Measurements from ENCODE around the gene TRNAU1AP. TPM values are rescaled to one million over a fixed set of nuclear protein-coding genes. Genes with fewer than 3 reads are reported as not detected.

The TRNAU1AP gene
- total and polyA plus RNA-seq, 10 of the 15 experiments (the other 5 are each of a cell fraction or from before 2014, with no cell fraction given), result 24.3 to 67.0 (median 31.8) TPM

DNA sequence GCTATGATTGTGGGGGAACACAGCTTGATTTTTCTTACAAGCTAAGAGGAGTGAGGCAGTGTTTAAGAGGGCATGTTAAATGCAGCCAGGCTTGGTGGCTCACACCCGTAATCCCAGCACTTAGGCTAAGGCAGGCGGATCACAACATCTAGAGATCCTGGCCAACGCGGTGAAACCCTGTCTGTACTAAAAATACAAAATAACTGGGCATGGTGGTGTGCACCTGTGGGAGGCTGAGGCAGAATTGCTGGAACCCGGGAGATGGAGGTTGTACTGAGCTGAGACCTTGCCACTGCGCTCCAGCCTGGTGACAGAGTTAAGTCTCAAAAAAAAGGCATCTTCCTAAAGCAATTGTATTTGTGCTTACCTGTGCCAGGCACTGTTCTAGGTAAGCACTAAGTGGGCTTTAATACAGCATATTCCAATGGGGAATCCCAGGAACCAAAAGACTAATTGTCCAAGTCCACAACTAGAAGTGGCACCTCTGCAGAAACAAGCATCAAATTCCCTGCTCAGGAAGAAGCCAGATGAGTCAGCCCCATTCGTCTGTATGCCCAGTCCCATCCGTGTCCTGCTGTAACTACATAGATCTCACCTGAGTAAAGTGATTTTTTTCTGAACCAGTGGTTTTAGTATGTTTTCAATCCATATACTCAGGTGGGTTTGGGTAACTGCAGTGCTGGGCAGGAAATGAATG, 42.5 kb upstream of the TRNAU1AP start (continued):
- TF ChIP-seq ZZZ3 (IDR thresholded peaks at IDR 0.05; ENCODE audit: control insufficient read depth, insufficient read length, low read depth) (no peak), BHLHE40 (IDR thresholded peaks at IDR 0.05; ENCODE audit: borderline replicate concordance in 1 of 2, low read depth in 2 of 2, low read length in 1 of 2) (no peak), CREB1 (IDR thresholded peaks at IDR 0.05; ENCODE audit: low read depth) (peak; percentile 7; the same call in 1 of the 2 replicates), CBFB (IDR thresholded peaks at IDR 0.05; ENCODE audit: low read depth) (peak; percentile 89), FOXK2 (IDR thresholded peaks at IDR 0.05) (no peak), POLR2A (IDR thresholded peaks at IDR 0.05; ENCODE audit: low read depth, low read length) (peak; percentile 67), SMAD1 (IDR thresholded peaks at IDR 0.05; ENCODE audit: low read depth, partially characterized antibody) (no peak), ZNF622 (IDR thresholded peaks at IDR 0.05) (no peak), TBL1XR1 (IDR thresholded peaks at IDR 0.05; ENCODE audit: low read depth, low read length) (no peak), ZNF217 (IDR thresholded peaks at IDR 0.05) (no peak), CHD2 (IDR thresholded peaks at IDR 0.05; ENCODE audit: borderline replicate concordance, low read depth, low read length) (no peak), RUNX3 (IDR thresholded peaks at IDR 0.05; ENCODE audit: low read length) (peak; percentile 54), MTA3 (IDR thresholded peaks at IDR 0.05; ENCODE audit: borderline replicate concordance, low read length) (peak; percentile 81), CEBPB (IDR thresholded peaks at IDR 0.05; ENCODE audit: borderline replicate concordance in 1 of 2, low read depth in 2 of 2, low read length in 2 of 2) (no peak)
- TF ChIP-seq, protein P1, sequence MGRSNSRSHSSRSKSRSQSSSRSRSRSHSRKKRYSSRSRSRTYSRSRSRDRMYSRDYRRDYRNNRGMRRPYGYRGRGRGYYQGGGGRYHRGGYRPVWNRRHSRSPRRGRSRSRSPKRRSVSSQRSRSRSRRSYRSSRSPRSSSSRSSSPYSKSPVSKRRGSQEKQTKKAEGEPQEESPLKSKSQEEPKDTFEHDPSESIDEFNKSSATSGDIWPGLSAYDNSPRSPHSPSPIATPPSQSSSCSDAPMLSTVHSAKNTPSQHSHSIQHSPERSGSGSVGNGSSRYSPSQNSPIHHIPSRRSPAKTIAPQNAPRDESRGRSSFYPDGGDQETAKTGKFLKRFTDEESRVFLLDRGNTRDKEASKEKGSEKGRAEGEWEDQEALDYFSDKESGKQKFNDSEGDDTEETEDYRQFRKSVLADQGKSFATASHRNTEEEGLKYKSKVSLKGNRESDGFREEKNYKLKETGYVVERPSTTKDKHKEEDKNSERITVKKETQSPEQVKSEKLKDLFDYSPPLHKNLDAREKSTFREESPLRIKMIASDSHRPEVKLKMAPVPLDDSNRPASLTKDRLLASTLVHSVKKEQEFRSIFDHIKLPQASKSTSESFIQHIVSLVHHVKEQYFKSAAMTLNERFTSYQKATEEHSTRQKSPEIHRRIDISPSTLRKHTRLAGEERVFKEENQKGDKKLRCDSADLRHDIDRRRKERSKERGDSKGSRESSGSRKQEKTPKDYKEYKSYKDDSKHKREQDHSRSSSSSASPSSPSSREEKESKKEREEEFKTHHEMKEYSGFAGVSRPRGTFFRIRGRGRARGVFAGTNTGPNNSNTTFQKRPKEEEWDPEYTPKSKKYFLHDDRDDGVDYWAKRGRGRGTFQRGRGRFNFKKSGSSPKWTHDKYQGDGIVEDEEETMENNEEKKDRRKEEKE (IDR thresholded peaks at IDR 0.05), result no peak
- TF ChIP-seq, protein P2, sequence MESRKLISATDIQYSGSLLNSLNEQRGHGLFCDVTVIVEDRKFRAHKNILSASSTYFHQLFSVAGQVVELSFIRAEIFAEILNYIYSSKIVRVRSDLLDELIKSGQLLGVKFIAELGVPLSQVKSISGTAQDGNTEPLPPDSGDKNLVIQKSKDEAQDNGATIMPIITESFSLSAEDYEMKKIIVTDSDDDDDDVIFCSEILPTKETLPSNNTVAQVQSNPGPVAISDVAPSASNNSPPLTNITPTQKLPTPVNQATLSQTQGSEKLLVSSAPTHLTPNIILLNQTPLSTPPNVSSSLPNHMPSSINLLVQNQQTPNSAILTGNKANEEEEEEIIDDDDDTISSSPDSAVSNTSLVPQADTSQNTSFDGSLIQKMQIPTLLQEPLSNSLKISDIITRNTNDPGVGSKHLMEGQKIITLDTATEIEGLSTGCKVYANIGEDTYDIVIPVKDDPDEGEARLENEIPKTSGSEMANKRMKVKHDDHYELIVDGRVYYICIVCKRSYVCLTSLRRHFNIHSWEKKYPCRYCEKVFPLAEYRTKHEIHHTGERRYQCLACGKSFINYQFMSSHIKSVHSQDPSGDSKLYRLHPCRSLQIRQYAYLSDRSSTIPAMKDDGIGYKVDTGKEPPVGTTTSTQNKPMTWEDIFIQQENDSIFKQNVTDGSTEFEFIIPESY (IDR thresholded peaks at IDR 0.05), result no peak
- TF ChIP-seq, protein P3, sequence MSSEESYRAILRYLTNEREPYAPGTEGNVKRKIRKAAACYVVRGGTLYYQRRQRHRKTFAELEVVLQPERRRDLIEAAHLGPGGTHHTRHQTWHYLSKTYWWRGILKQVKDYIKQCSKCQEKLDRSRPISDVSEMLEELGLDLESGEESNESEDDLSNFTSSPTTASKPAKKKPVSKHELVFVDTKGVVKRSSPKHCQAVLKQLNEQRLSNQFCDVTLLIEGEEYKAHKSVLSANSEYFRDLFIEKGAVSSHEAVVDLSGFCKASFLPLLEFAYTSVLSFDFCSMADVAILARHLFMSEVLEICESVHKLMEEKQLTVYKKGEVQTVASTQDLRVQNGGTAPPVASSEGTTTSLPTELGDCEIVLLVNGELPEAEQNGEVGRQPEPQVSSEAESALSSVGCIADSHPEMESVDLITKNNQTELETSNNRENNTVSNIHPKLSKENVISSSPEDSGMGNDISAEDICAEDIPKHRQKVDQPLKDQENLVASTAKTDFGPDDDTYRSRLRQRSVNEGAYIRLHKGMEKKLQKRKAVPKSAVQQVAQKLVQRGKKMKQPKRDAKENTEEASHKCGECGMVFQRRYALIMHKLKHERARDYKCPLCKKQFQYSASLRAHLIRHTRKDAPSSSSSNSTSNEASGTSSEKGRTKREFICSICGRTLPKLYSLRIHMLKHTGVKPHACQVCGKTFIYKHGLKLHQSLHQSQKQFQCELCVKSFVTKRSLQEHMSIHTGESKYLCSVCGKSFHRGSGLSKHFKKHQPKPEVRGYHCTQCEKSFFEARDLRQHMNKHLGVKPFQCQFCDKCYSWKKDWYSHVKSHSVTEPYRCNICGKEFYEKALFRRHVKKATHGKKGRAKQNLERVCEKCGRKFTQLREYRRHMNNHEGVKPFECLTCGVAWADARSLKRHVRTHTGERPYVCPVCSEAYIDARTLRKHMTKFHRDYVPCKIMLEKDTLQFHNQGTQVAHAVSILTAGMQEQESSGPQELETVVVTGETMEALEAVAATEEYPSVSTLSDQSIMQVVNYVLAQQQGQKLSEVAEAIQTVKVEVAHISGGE (CRISPR knock-in tag; IDR thresholded peaks at IDR 0.05), result peak; percentile 41
- TF ChIP-seq, protein P4, sequence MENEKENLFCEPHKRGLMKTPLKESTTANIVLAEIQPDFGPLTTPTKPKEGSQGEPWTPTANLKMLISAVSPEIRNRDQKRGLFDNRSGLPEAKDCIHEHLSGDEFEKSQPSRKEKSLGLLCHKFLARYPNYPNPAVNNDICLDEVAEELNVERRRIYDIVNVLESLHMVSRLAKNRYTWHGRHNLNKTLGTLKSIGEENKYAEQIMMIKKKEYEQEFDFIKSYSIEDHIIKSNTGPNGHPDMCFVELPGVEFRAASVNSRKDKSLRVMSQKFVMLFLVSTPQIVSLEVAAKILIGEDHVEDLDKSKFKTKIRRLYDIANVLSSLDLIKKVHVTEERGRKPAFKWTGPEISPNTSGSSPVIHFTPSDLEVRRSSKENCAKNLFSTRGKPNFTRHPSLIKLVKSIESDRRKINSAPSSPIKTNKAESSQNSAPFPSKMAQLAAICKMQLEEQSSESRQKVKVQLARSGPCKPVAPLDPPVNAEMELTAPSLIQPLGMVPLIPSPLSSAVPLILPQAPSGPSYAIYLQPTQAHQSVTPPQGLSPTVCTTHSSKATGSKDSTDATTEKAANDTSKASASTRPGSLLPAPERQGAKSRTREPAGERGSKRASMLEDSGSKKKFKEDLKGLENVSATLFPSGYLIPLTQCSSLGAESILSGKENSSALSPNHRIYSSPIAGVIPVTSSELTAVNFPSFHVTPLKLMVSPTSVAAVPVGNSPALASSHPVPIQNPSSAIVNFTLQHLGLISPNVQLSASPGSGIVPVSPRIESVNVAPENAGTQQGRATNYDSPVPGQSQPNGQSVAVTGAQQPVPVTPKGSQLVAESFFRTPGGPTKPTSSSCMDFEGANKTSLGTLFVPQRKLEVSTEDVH (IDR thresholded peaks at IDR 0.05; ENCODE audit: low read depth, partially characterized antibody), result no peak
- TF ChIP-seq, protein P5, sequence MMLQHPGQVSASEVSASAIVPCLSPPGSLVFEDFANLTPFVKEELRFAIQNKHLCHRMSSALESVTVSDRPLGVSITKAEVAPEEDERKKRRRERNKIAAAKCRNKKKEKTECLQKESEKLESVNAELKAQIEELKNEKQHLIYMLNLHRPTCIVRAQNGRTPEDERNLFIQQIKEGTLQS (IDR thresholded peaks at IDR 0.05; ENCODE audit: borderline replicate concordance, extremely low read depth, low read depth, low read length), result no peak

All from GM12878 (cell line).